ENCODE measurements around the gene LTBP2.

GRCh38 chr14:74580275-74580672 lies 31.8 kb downstream of the LTBP2 start:
- TF ChIP-seq, protein P1, sequence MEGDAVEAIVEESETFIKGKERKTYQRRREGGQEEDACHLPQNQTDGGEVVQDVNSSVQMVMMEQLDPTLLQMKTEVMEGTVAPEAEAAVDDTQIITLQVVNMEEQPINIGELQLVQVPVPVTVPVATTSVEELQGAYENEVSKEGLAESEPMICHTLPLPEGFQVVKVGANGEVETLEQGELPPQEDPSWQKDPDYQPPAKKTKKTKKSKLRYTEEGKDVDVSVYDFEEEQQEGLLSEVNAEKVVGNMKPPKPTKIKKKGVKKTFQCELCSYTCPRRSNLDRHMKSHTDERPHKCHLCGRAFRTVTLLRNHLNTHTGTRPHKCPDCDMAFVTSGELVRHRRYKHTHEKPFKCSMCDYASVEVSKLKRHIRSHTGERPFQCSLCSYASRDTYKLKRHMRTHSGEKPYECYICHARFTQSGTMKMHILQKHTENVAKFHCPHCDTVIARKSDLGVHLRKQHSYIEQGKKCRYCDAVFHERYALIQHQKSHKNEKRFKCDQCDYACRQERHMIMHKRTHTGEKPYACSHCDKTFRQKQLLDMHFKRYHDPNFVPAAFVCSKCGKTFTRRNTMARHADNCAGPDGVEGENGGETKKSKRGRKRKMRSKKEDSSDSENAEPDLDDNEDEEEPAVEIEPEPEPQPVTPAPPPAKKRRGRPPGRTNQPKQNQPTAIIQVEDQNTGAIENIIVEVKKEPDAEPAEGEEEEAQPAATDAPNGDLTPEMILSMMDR (IDR thresholded peaks at IDR 0.05) = no peak
- no peak for TF ChIP-seq POLR2A (IDR thresholded peaks at IDR 0.05)

Measured in stomach (tissue), 4 donors.